ENCODE results near the gene EDIL3.
A peak's percentile ranks its signal among the peaks of the same experiment; 100 is the strongest.

EDIL3 gene

DNA sequence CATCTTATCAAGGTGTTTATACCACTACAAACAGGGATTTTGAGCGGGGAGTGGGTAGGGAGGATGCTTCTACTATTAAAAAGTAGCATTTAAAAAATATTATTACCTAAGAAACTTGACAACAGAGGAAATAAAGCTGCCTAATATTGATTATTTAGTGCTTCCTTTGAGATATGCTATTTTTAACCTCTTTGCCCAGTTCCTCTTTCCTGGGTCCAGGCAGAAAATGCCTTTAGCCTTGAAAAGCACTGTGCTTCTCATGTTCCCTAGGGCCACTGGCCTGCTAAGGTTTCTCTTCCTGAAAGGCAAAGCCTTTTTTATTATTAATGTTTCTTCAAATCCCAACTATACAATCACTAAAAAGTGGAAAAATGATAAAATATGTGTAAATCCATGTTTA is 446.8 kb downstream of the EDIL3 start:
- DNase-seq: no peak

DNA sequence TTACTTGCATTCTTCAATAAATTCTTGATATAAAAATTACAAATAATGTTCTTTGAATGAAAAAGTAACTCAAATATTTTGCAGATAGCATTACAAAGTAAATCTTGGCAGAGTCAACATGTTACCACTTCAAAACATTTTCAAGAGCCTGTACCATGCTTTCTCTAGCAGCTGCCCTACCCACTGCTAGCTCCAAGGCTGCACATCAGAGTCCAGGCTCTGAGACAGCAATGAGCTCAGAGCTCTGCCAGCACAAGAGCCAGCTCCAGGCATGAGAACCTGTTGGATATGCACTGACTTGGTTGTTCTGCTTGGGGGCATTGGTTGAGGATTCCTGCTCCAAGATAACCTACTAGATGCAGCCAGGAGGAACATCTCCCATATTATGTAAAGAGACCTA is 452.7 kb downstream of the EDIL3 start:
- no peak for DNase-seq

DNA sequence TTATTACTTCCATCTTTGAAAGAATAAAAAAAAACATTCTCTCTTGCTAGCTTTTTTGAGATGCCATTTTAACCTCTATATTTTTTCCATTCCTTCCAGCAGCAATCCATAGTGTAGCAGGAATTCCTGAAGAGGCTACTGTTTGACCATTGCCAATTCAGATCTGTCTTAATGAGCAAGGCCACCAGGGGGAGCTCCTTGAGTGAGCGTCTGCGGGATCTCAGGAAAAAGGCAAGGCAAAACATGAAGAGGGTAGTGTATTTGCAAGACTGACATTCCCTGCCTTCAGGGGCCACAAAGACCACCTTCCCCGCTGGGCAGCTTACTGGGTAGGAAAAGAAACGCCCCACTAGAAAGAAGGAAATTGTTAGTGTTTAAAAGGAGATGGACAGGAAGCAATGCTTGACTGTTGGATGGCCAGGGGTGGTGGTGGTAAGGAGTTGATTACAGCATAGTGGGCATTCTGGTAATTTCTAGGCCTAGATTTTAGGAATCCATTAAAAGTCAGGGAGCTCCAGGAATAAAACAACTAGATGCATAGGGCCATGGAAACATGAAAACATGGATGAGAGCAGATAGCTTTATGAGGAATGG is 457.4 kb downstream of the EDIL3 start:
- DNase-seq: peak; percentile 18

DNA sequence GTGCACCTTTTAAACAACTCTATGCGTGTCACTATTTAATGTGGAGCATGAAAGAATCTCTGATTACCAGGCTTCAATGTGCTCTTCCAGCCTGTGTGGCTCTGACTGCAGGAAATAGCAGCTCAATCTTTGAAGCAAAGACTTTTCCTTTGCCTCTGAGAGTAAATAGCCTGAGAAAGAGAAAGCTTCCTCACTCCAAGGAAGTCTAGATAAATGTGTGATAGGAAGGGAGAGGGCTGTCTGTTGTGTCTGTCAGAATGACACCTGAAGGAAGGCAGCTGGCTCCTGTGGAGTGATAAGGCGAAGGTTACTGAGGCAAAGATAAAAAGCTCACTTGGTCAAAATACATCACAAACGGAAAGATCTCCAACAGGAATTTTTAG is 458.7 kb downstream of the EDIL3 start:
- no peak for DNase-seq

DNA sequence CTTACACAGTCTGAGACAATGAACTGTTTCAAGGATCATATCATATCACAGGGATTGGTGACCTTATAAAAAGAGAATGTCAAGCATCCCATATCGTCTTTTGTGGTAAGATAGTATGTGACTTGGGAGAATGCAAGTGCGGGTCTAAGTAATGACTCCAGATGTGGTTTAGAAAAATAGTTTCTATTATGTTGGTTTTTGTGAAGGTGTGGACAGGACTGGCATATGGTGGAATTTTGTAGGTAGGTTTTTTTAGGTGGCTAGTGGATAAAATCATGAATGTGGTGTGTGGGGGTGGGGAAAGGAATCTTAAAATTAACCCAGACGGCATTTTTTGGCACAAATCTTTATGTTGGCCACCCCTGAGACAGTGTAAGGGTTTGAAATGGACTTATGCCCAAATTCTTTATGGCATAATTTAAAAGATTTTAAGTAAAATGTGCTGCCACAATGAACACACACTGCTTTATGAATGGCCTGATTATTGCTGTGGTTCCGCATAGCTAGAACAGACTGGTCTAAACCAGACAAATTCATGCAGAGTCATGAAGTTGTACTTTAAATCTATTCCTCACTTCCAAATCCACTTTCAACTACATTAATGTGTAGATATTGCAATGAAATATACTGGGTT is 459.2 kb downstream of the EDIL3 start:
- DNase-seq: no peak

DNA sequence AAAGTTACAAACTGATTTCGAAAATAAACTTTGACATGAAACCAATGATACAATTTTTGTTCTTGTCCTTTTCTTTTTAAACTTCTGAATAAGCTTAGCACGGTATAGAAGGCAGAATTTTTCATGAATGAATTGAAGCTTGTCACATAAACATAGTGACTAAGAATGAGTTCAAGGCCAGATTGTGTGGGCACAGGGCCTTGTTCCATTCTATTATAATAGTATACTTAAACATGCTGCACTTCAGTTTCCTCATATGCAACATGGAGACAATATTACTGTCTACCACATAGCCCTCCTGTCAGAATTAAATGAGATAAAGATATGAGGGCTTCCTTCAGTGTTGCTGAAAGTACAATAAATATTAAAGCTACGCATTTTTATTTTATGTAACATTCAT is 459.8 kb downstream of the EDIL3 start:
- DNase-seq: no peak

DNA sequence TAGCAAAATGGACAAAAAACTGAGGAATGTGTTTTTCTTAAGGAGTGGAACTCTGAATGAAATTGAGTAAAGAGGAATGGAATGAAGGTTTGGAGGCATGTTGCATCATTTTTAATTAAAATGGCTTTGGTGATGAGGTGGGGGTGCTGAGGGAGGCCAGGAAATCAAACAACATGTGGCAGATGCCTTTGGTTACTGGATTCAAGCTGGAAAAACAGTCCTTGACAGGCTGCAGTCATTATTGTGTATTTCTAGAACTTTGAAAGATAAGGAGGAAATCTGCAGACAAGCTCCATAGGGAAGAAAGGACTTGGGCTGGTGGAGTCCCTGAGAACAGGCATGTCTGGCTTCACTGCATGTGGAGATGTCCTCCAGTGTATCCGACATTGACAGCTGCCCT is 460.5 kb downstream of the EDIL3 start:
- DNase-seq: no peak

DNA sequence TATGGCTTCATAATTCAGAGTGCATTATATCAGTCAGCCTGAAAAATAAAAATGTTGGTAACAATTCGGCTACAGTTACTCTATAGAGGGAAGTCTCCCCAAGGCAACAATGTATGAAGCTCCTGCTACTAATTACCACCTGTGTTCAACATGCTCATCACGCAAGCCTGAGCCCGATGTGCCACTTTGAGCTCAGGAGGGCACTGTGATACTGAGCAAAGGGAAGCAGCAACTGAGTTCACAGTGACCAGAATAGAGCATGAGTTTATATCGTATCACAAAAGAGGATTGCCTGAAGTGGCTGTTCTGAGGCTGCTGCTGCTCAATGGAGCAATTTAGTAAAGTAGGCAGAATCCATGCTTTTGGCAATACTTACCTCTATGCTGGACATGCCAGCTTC is 462.0 kb downstream of the EDIL3 start:
- DNase-seq: no peak

DNA sequence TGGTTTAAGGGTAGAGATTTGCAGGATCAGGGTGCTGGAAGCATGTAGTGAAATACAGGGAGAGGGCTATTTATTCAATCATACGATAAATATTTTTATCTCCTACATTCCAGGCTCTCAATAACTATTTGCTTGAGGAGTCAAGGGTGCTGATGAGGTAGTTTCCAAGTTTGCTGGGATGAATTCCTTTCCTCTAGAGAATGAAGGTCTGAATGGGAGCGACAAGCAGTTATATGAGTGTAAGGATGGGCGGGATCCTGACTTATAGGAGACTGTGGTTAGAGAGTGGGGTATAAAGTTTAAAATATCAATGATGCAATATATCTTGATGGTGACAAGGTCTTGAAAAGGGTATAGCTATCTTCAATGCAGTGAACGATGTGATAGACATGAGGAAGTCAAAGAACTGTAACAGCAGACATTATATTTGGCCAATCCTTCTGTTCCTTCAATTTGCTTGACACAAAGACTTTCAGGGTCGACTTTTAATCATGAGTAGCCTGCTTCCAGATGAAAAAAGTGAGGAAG is 462.9 kb downstream of the EDIL3 start:
- no peak for DNase-seq

DNA sequence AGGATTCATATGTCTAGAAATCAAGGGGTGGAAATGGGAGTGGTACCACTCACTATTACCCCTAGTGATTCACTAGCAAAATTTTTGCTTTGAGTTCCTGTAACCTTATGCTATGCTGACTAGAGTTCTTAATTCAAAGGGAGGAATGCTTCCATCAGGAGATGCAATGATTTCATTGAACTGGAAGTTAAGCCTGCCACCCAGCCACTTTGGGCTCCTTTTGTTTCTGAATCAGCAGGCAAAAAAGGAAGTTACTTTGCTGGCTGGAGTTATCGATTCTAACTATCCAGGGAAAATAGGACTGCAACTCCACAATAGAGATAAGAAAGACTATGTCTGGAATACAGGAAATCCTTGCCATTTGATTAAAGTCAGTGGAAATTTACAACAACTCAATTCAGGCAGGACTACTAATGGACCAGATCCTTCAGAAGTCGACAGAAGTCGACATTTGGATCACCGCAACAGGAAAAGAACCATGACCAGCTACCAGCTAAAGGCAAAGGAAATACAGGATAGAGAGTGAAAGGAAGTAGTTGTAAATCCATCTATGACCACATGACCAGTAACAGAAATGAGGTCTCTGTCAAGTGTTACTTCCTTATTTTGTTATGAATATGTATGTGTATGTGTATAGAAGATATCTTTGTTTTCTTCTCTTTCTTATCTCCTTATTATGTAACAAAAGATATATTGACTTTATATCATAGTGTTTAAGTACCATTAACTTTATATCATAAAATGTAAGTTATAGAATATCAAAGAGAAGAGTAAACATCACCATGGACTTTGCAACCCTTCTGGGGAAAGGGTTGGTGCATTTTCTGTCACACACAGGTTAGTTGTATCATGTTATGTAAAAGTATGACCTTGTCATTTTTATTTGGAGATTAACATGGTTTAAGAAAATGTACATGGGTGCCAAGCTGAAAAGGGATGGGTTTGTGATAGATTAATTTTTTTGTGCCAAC is 465.3 kb downstream of the EDIL3 start:
- no peak for DNase-seq

DNA sequence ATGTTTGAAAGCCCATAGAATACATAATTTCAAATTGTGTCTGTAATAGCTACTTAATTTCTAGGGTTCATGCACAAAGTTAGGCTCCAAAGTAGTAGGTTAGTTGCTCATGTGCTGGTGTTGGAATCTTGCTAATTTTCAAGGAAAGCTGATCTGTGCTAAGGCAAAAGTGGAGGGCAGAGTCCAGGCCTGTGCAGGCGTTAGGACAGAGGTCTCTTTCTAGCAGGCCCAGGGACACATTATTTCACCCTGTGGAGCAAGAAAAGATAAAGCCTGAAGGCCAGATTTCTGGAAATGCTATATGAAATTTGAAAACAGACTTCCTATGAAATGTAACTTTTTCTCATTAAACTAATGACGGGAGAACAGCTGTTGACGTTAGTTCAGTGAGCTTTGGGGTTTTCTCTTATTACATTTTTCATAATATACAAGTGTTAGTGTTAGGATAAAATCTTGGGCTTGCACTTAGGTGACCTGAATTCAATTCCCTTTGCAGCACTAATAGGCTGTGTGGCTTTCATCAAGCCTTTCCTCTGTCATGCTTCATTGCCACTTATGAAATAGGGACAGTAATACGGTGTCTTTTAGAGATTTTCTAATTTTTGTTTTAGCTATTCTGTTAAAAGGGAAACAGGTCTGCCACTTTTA is 467.3 kb downstream of the EDIL3 start:
- DNase-seq: no peak

DNA sequence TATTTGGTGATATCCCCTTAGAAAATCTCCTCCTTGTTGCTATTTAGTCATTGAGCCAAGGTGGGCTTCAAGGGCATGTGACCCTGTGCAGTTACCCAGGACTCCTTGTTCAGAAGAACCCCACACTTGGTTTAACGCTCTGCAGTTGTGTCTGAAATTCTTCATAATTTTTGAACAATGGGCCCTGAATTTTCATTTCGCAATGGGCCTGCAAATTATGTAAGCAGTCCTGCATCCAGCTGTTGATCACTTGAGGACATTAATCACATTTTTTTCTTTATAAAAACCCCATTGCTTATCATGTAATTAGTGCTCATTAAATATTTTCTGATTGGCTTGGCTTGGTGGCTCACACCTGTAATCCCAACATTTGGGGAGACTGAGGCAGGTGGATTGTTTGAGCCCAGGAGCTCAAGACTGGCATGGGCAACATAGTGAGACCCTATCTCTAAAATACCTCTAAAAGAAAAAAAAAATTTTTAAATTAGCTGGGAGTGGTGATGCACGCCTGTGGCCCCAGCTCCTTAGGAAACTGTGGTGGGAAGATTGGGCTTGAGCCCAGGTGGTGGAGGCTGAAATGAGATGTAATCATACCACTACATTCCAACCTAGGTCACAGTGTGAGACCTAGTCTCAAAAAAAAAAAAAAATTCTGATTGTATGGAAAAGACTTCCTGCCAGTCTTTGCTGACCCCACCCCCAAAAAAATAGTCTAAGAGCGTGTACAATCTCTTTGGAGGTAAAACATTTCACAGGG is 469.8 kb downstream of the EDIL3 start:
- DNase-seq: no peak

DNA sequence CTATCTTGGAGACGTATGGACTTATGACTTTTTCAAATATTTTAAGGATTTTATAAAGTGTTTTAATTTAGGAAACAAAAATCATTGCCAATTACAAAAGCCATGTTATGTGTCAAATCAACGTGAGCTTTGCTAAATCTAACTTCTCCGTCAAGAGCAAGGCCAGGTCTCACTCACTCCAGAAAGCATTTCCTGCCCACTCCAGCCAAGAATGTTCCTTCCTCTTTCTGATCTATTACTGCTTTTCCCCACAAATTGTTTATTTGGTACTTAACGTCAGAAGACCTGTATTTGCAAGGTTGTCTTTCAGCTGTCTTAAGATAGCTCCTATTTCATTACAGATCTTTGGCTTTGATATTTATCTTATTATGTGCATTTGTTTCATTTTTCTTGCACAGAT is 470.5 kb downstream of the EDIL3 start:
- DNase-seq: no peak

DNA sequence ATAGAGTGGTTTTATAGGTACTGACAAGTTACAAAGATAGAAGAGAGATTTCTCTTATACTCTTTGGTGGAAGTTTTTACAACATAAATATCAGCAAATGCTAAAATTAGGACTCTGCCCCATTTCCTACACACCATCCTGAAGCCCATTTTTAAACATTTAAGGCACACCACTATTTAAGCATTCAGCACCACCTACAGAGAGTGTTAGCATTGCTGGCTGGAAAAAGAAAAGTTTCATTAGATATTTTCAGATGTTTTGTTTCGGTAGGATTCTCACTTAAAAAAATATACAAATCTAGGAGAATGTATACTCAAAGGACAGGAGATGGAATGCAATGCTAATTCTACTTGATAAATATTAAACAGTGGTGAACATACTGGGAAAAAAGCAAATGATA is 471.1 kb downstream of the EDIL3 start:
- no peak for DNase-seq

DNA sequence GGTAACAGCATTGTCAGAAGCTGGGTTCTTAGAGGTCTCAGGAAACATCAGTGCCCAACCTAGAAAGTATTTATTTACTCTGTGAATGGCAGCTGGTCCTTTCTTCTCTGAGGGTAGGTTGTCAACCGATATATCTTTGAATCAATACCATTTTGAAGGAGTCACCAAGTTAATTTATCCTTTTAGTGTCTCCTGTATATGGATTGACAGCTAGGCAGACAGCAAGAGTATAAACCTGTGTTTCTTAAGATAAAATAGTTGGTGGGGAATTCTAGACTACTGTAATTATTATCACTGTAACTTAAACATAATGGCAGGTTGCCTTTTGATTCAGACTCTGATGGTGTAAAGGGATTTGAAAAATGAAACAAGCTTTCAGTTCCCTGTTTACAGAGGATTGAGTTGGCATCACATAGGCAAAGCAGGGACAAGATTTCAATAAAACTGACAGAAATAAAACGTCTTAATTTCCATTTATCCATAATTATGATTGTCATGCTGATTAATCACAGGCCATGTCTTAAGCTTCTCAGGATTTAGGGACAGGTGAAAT is 473.2 kb downstream of the EDIL3 start:
- no peak for DNase-seq

DNA sequence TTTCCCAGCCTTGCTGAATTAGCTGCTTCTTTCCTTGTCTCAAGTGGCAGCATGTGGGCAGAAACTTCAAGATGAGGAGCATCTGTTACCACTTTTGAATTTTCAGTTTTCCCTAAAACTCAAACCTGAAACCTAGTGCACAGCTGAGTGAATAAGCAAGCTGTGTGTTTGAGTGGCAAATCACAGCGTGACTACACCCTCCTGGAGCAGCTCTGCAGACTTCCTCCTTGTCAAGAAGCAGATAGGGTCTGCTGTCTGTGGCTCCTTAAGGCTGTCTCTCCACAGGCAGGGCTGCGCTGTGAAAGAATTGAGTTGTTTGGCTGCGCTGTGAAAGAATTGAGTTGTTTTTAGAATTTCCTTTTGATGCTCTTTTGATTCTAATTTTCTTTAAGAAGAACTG is 484.4 kb downstream of the EDIL3 start:
- DNase-seq: no peak

DNA sequence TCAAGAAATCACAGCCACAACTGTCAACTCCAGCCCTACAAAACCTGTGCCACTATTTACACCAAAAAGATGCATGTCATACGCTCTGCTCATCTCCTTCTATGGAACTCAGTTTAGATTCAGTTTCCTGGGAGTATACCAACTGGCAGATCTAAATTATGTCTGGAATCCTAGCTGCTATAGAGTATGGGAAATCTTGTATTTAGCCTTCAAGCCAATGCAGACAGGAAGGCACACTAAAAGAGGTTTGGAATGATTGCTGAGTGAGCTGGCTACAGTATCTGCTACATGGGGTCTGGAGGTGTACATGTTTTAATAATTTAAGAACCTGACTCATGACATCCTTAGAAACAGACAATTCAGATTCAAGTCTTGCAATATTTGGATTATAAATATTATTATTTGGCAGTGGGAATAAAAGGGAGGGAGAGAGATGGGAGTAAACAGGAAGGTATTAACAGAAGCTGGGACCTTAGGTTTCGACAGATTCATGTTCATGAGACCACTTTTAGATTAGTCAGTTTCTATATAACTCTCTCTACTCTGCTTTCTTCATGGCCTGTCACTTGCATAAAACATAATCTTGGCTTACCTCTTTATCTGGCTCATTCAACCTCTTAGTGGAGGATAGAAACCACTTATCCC is 485.2 kb downstream of the EDIL3 start:
- no peak for DNase-seq

DNA sequence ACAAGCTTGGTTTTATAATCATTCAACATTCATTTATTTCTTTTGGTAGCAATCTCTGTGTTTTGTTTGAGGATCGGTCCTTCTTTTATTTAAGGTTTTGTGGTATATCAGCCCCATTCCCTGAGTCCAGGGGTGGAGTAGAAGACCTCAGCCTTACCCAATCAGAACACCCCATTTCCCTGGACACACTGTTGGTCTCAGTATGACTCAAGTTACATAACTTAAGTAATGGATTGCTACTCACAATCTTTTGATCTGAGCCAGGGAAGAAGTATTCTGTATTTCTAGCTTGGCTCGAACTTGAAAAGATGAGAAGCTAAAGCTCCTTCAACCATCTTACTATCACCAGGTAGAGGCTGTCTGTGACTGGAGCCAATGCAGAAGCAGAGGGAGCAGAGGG is 488.8 kb downstream of the EDIL3 start:
- DNase-seq: no peak

DNA sequence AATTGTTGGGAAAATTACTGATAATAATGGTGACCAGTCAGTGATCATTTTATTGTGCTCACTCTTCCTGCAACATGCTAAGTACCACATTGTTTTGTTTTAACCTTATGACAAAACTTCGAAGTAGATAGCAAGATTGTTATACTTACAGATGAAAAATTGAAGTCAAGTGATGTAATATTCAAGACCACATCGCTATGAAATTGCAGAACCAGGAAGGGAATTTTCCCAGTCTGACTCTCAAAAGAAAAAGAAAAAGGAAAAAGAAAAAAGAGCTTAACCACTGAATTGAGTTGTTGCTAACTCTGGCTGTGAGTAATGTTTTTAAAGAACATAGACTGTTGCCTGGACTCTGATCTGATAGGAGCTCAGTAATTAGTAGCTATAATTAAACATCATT is 493.4 kb downstream of the EDIL3 start:
- no peak for DNase-seq

Measured in activated CD4-positive, alpha-beta T cell treated with anti-CD3 and anti-CD28 coated beads, Interleukin-2, amount 50 U/mL, for 16 hours (primary cell).